IMR-90 (cell line): ENCODE results near the gene BAIAP2L1.

Experiments
- BHLHE40 ChIP-seq: fragments of 150-350 bp; IDR thresholded peaks from 2 replicates; pipeline ENCODE4 v1.6.1; 2016; ENCODE audit warnings: mild to moderate bottlenecking, low read depth, low read length
- CEBPB ChIP-seq: IDR thresholded peaks from 2 replicates; pipeline ENCODE4 v1.6.1; 2012; ENCODE audit warnings: low read depth, low read length, improper control_type of control experiment
- CTCF ChIP-seq: conservative IDR thresholded peaks from 2 replicates; pipeline ENCODE4 v1.5.1; 2012; ENCODE audit warnings: mild to moderate bottlenecking, low read depth, low read length, improper control_type of control experiment
- FOS ChIP-seq: fragments of 150-350 bp; IDR thresholded peaks from 2 replicates; pipeline ENCODE4 v1.6.1; 2016; ENCODE audit warnings: low read depth, low read length
- MAFK ChIP-seq: IDR thresholded peaks from 2 replicates; pipeline ENCODE4 v1.6.1; 2012; ENCODE audit warnings: low read depth, low read length, improper control_type of control experiment
- MXI1 ChIP-seq: IDR thresholded peaks from 2 replicates; pipeline ENCODE4 v1.6.1; 2012; ENCODE audit warnings: low read depth, mild to moderate bottlenecking, low read length, moderate library complexity, borderline replicate concordance
- NFE2L2 ChIP-seq: fragments of 150-350 bp; IDR thresholded peaks from 2 replicates; pipeline ENCODE4 v1.6.1; 2016; ENCODE audit warnings: low read depth, mild to moderate bottlenecking, low read length
- POLR2A ChIP-seq: IDR thresholded peaks from 2 replicates; pipeline ENCODE4 v1.6.1; 2012; ENCODE audit warnings: mild to moderate bottlenecking, low read depth, low read length
- RAD21 ChIP-seq: IDR thresholded peaks from 2 replicates; pipeline ENCODE4 v1.6.1; 2012; ENCODE audit warnings: low read length, improper control_type of control experiment
- RCOR1 ChIP-seq: IDR thresholded peaks from 2 replicates; pipeline ENCODE4 v1.6.1; 2012; ENCODE audit warnings: mild to moderate bottlenecking, low read length, improper control_type of control experiment; ENCODE audit not compliant: insufficient replicate concordance
- RFX5 ChIP-seq: IDR thresholded peaks from 2 replicates; pipeline ENCODE4 v1.8.0; 2012; ENCODE audit warnings: low read depth, mild to moderate bottlenecking, low read length, moderate library complexity
- SMC3 ChIP-seq: fragments of 150-350 bp; IDR thresholded peaks from 2 replicates; pipeline ENCODE4 v1.6.1; 2016; ENCODE audit warnings: low read depth, mild to moderate bottlenecking, antibody characterized with exemption, low read length, moderate library complexity
- USF2 ChIP-seq: fragments of 150-350 bp; IDR thresholded peaks from 2 replicates; pipeline ENCODE4 v1.6.1; 2017; ENCODE audit warnings: mild to moderate bottlenecking, antibody characterized with exemption, low read length, low read depth

GRCh38 chr7:98365863-98366561 lies 34.9 kb downstream of the BAIAP2L1 start:
- TF ChIP-seq RFX5 (no peak), USF2 (no peak), CTCF (no peak), MXI1 (no peak), RAD21 (no peak), POLR2A (no peak), NFE2L2 (no peak), CEBPB (no peak), FOS (no peak), MAFK (no peak), RCOR1 (no peak), SMC3 (no peak), BHLHE40 (no peak)
